ENCODE measurements around the gene BAHCC1. TPM values are rescaled to one million over a fixed set of nuclear protein-coding genes. Genes with fewer than 3 reads are reported as not detected.

Gene BAHCC1
- total and polyA plus RNA-seq, 2 donors: 5.8 to 7.3 TPM

DNA sequence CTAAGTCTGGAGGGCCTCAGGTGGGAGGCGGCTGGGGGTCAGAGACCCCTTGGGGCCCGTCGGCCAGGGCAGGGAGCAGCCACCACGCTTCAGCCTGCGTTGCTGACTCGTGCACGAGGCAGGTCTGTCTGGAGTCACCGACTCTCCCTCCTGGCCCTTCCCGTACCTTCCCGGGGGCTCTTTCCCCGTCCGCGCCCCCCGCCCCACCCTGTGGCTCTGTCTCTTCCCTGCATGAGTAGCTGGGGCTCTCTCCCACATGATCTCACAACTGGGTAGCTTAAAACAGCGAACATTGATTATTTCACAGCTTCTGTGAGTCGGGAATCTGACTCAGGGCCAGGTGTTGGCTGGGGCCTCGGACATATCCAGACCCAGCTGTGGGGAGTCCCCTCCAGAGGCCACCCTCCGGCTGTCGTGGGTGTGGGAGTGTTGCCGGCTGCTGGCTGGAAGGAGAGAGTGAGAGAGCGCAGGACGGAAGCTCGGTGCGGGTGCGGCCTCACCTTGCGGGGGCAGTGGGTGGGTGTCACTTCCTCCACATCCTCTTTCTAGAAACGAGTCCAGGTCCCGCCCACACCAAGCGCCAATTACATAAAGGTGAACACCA lies 17.3 kb downstream of the BAHCC1 start:
- peaks cover 17 to 66% of the 10 kb centered on the region in 2 donors for H3K4me1 ChIP-seq (ENCODE audit: control insufficient read depth in 2 of 2, insufficient read depth in 2 of 2, low read length in 2 of 2)
- H3K27ac ChIP-seq (ENCODE audit: low read depth in 1 of 2, low read length in 1 of 2): peak overlapping the region in 1 of 2 donors; percentile 11
- H3K36me3 ChIP-seq (ENCODE audit: control insufficient read depth in 2 of 2, insufficient read depth in 2 of 2, low read length in 1 of 2): no peaks in the 10 kb centered on the region
- peaks cover 0 to 44% of the 10 kb centered on the region in 2 donors for H3K27me3 ChIP-seq (ENCODE audit: control insufficient read depth in 2 of 2, insufficient read depth in 1 of 2, low read length in 1 of 2)
- no peak overlapping the region for H3K4me3 ChIP-seq (ENCODE audit: low read length in 2 of 2)
- DNase-seq (ENCODE audit: low read depth in 6 of 9, low spot score in 9 of 9): peak in 2 of 9 donors; percentile 53 to 67
- WGBS: 31% methylated on average over 29 of the region's 29 CpGs
- H3K9me3 ChIP-seq (ENCODE audit: control insufficient read depth in 2 of 2, insufficient read depth in 1 of 2, low read length in 1 of 2): peaks cover 0 to 11% of the 10 kb centered on the region in 2 donors

DNA sequence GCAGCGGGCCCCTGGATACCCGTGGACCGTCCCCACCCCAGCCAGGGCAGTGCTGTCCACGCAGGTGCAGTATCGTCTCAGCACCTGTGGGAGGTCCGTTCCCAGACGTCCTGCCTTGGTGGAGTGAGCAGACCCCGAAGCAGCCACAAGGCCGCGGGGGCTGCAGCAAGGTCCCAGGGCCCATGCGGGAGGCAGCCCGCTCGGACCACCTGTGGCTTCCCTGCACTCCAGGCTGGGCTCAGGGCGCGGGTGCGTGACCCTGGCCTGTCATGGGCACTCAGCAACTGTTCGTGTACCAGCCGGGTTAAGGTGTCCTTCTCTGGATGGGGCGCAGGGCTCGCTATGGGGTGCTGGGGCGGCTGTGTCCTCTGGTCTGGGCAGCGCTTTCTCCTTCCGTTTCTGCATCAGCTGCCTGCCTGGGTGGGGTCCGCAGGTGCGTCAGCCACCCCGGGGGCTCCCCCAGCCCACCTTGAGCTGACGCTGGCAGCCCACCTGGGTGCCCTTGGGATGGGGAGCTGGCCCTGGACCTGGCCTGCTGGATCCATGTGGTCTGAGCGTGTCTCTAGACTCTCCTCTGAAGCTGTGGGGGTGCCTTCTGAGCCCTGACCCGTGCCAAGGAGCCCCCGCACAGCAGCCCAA lies 18.4 kb downstream of the BAHCC1 start:
- no peak for DNase-seq (ENCODE audit: low read depth in 6 of 9, low spot score in 9 of 9)
- H3K36me3 ChIP-seq (ENCODE audit: control insufficient read depth in 2 of 2, insufficient read depth in 2 of 2, low read length in 1 of 2): no peaks in the 10 kb centered on the region
- H3K4me3 ChIP-seq (ENCODE audit: low read length in 2 of 2): no peak overlapping the region
- no peak overlapping the region for H3K27ac ChIP-seq (ENCODE audit: low read depth in 1 of 2, low read length in 1 of 2)
- peaks cover 0 to 37% of the 10 kb centered on the region in 2 donors for H3K27me3 ChIP-seq (ENCODE audit: control insufficient read depth in 2 of 2, insufficient read depth in 1 of 2, low read length in 1 of 2)
- 91% methylated on average over 30 of the region's 30 CpGs for WGBS
- H3K9me3 ChIP-seq (ENCODE audit: control insufficient read depth in 2 of 2, insufficient read depth in 1 of 2, low read length in 1 of 2): peaks cover 0 to 11% of the 10 kb centered on the region in 2 donors
- H3K4me1 ChIP-seq (ENCODE audit: control insufficient read depth in 2 of 2, insufficient read depth in 2 of 2, low read length in 2 of 2): peaks cover 17 to 68% of the 10 kb centered on the region in 2 donors

- Histone ChIP-seq H3K27me3 (ENCODE audit: control insufficient read depth in 2 of 2, insufficient read depth in 1 of 2, low read length in 1 of 2) (peaks cover 0 to 26% of the 10 kb centered on the region in 2 donors), H3K36me3 (ENCODE audit: control insufficient read depth in 2 of 2, insufficient read depth in 2 of 2, low read length in 1 of 2) (no peaks in the 10 kb centered on the region), H3K4me1 (ENCODE audit: control insufficient read depth in 2 of 2, insufficient read depth in 2 of 2, low read length in 2 of 2) (peaks cover 12 to 68% of the 10 kb centered on the region in 2 donors), H3K4me3 (ENCODE audit: low read length in 2 of 2) (no peak overlapping the region), H3K9me3 (ENCODE audit: control insufficient read depth in 2 of 2, insufficient read depth in 1 of 2, low read length in 1 of 2) (peaks cover 0 to 11% of the 10 kb centered on the region in 2 donors), H3K27ac (ENCODE audit: low read depth in 1 of 2, low read length in 1 of 2) (no peak overlapping the region)
- DNase-seq (ENCODE audit: low read depth in 6 of 9, low spot score in 9 of 9): no peak
- WGBS: 84% methylated on average over 41 of the region's 41 CpGs
Measured at GRCh38 chr17:81414756-81415516, 19.7 kb downstream of the BAHCC1 start.

GRCh38 chr17:81415681-81416080 lies 20.4 kb downstream of the BAHCC1 start:
- Histone ChIP-seq H3K36me3 (ENCODE audit: control insufficient read depth in 2 of 2, insufficient read depth in 2 of 2, low read length in 1 of 2) (no peaks in the 10 kb centered on the region), H3K27ac (ENCODE audit: low read depth in 1 of 2, low read length in 1 of 2) (no peak overlapping the region), H3K4me1 (ENCODE audit: control insufficient read depth in 2 of 2, insufficient read depth in 2 of 2, low read length in 2 of 2) (peaks cover 12 to 66% of the 10 kb centered on the region in 2 donors), H3K27me3 (ENCODE audit: control insufficient read depth in 2 of 2, insufficient read depth in 1 of 2, low read length in 1 of 2) (peaks cover 0 to 25% of the 10 kb centered on the region in 2 donors), H3K4me3 (ENCODE audit: low read length in 2 of 2) (no peak overlapping the region), H3K9me3 (ENCODE audit: control insufficient read depth in 2 of 2, insufficient read depth in 1 of 2, low read length in 1 of 2) (peaks cover 0 to 11% of the 10 kb centered on the region in 2 donors)
- 97% methylated on average over 15 of the region's 15 CpGs for WGBS
- no peak for DNase-seq (ENCODE audit: low read depth in 6 of 9, low spot score in 9 of 9)

- Histone ChIP-seq H3K36me3 (ENCODE audit: control insufficient read depth in 2 of 2, insufficient read depth in 2 of 2, low read length in 1 of 2) (no peaks in the 10 kb centered on the region), H3K4me3 (ENCODE audit: low read length in 2 of 2) (no peak overlapping the region), H3K27me3 (ENCODE audit: control insufficient read depth in 2 of 2, insufficient read depth in 1 of 2, low read length in 1 of 2) (peaks cover 0 to 25% of the 10 kb centered on the region in 2 donors), H3K27ac (ENCODE audit: low read depth in 1 of 2, low read length in 1 of 2) (no peak overlapping the region), H3K4me1 (ENCODE audit: control insufficient read depth in 2 of 2, insufficient read depth in 2 of 2, low read length in 2 of 2) (peaks cover 12 to 64% of the 10 kb centered on the region in 2 donors), H3K9me3 (ENCODE audit: control insufficient read depth in 2 of 2, insufficient read depth in 1 of 2, low read length in 1 of 2) (peaks cover 0 to 11% of the 10 kb centered on the region in 2 donors)
- DNase-seq (ENCODE audit: low read depth in 6 of 9, low spot score in 9 of 9): no peak
- 89% methylated on average over 10 of the region's 10 CpGs for WGBS
Measured at GRCh38 chr17:81416612-81417011, 21.4 kb downstream of the BAHCC1 start.

GRCh38 chr17:81417049-81417878 lies 22.0 kb downstream of the BAHCC1 start:
- peaks cover 9 to 61% of the 10 kb centered on the region in 2 donors for H3K4me1 ChIP-seq (ENCODE audit: control insufficient read depth in 2 of 2, insufficient read depth in 2 of 2, low read length in 2 of 2)
- 90% methylated on average over 38 of the region's 38 CpGs for WGBS
- no peak for DNase-seq (ENCODE audit: low read depth in 6 of 9, low spot score in 9 of 9)

DNA sequence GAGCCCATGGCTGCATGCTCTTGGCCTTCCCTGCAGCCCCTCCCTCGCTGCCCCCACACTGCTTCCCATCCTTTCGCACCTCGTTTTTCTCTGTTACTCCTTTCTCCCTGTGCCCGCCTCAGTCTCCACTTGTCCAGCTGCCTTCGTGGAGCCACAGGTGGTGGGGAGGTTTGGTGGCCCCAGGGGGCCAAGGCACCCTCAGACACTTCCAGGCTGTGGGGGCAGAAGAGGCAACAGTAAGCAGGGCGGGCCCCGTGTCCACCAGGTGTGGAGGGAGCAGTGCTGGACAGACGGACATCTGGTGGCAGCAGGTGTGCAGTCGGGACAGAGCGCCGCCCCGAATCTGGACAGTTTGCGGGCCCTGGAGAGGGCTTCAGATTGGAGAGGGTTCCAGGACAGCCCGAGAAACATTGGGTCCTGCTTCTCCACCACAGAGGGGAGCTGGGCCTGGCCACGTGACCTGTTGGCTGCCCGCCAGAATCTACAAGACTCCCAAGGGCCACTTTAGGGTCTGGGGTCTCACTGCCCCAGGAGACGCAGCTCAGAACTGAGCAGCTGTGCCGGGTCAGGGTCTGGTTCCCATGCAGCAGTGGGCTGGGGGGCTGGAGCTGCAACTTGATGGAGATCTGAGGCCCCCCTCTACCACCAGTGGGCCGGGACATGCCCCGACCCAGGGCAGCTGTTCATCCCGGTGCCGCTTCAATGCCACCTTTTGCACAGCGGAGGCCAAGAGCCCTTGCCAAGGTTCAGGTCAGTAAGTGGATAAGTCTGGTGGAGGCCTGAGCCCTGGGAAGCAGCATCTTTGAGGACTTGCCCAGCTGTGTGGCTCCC lies 22.8 kb downstream of the BAHCC1 start:
- no peaks in the 10 kb centered on the region for H3K36me3 ChIP-seq (ENCODE audit: control insufficient read depth in 2 of 2, insufficient read depth in 2 of 2, low read length in 1 of 2)
- no peak for DNase-seq (ENCODE audit: low read depth in 6 of 9, low spot score in 9 of 9)
- WGBS: 93% methylated on average over 23 of the region's 23 CpGs
- peaks cover 0 to 15% of the 10 kb centered on the region in 2 donors for H3K27me3 ChIP-seq (ENCODE audit: control insufficient read depth in 2 of 2, insufficient read depth in 1 of 2, low read length in 1 of 2)
- H3K27ac ChIP-seq (ENCODE audit: low read depth in 1 of 2, low read length in 1 of 2): no peak overlapping the region
- peaks cover 0 to 4% of the 10 kb centered on the region in 2 donors for H3K9me3 ChIP-seq (ENCODE audit: control insufficient read depth in 2 of 2, insufficient read depth in 1 of 2, low read length in 1 of 2)
- H3K4me1 ChIP-seq (ENCODE audit: control insufficient read depth in 2 of 2, insufficient read depth in 2 of 2, low read length in 2 of 2): peaks cover under 1 to 57% of the 10 kb centered on the region in 2 donors
- no peak overlapping the region for H3K4me3 ChIP-seq (ENCODE audit: low read length in 2 of 2)

More at GRCh38 chr17:81417049-81417878, 22.0 kb downstream of the BAHCC1 start:
- Histone ChIP-seq H3K36me3 (ENCODE audit: control insufficient read depth in 2 of 2, insufficient read depth in 2 of 2, low read length in 1 of 2) (no peaks in the 10 kb centered on the region), H3K9me3 (ENCODE audit: control insufficient read depth in 2 of 2, insufficient read depth in 1 of 2, low read length in 1 of 2) (peaks cover 0 to 10% of the 10 kb centered on the region in 2 donors), H3K27ac (ENCODE audit: low read depth in 1 of 2, low read length in 1 of 2) (no peak overlapping the region), H3K4me3 (ENCODE audit: low read length in 2 of 2) (no peak overlapping the region), H3K27me3 (ENCODE audit: control insufficient read depth in 2 of 2, insufficient read depth in 1 of 2, low read length in 1 of 2) (peaks cover 0 to 19% of the 10 kb centered on the region in 2 donors)

DNA sequence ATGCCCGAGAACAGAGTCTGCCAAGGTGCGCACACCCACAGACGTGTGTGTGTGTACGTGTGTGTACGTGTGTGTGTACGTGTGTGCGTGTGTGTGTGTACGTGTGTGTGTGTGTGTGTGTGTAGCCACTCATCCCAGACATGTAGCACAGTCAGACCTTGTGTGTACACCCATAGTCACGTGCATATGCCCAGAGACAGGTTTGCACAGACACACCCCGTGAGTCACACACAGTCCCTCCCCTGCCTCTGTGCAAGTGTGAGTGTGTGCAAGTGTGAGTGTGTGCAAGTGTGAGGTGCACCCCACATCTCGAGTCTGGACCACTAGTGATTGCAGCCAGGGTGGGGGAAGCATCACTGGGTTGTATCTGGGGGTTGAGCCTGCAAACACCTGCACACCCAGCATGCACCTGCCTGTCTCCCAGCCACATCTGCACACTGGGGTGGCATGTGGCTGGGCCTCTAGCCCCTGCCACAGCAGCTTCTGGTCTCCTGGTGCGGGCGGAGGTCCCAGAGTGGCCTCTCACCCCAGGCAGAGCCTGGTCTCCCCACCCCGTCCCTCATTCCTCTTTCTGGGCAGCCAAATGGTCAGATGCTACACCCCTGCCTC lies 23.6 kb downstream of the BAHCC1 start:
- 64% methylated on average over 14 of the region's 14 CpGs for WGBS
- Histone ChIP-seq H3K9me3 (ENCODE audit: control insufficient read depth in 2 of 2, insufficient read depth in 1 of 2, low read length in 1 of 2) (peaks cover 0 to 2% of the 10 kb centered on the region in 2 donors), H3K4me1 (ENCODE audit: control insufficient read depth in 2 of 2, insufficient read depth in 2 of 2, low read length in 2 of 2) (peaks cover 0 to 56% of the 10 kb centered on the region in 2 donors), H3K27ac (ENCODE audit: low read depth in 1 of 2, low read length in 1 of 2) (no peak overlapping the region), H3K4me3 (ENCODE audit: low read length in 2 of 2) (no peak overlapping the region), H3K27me3 (ENCODE audit: control insufficient read depth in 2 of 2, insufficient read depth in 1 of 2, low read length in 1 of 2) (peaks cover 0 to 12% of the 10 kb centered on the region in 2 donors), H3K36me3 (ENCODE audit: control insufficient read depth in 2 of 2, insufficient read depth in 2 of 2, low read length in 1 of 2) (no peaks in the 10 kb centered on the region)
- peak in 1 of 9 donors; percentile 44 for DNase-seq (ENCODE audit: low read depth in 6 of 9, low spot score in 9 of 9)
